IPS-18a (cell line): ENCODE measurements around the gene ISCA1.
A peak's percentile ranks its signal among the peaks of the same experiment; 100 is the strongest.
"Not testable (repeated sequence)": the region's sequence is repeated elsewhere in the genome, so short reads cannot be mapped to it uniquely, and the experiment has no call there.

ENCODE experiments used
- H3K27ac ChIP-seq: one replicate; pipeline ENCODE4 v1.5.1; 2013; ENCODE audit warnings: low read length
- H3K27me3 ChIP-seq: one replicate; pipeline ENCODE4 v1.6.1; 2013; ENCODE audit warnings: mild to moderate bottlenecking, low read length; ENCODE audit not compliant: control insufficient read depth, insufficient read depth
- H3K36me3 ChIP-seq: one replicate; pipeline ENCODE4 v1.6.1; 2013; ENCODE audit warnings: low read depth, low read length; ENCODE audit not compliant: control insufficient read depth
- H3K4me1 ChIP-seq: one replicate; pipeline ENCODE4 v1.6.1; 2013; ENCODE audit warnings: low read depth, low read length; ENCODE audit not compliant: control insufficient read depth
- H3K4me3 ChIP-seq: one replicate; pipeline ENCODE4 v1.5.1; 2013; ENCODE audit warnings: low read length
- H3K9ac ChIP-seq: one replicate; pipeline ENCODE4 v1.6.1; 2013; ENCODE audit warnings: mild to moderate bottlenecking, low read length, moderate library complexity
- H3K9me3 ChIP-seq: one replicate; pipeline ENCODE4 v1.6.1; 2013; ENCODE audit warnings: low read depth, low read length; ENCODE audit not compliant: control insufficient read depth

The ISCA1 gene

GRCh38 chr9:86308687-86309086 is 26.3 kb upstream of the ISCA1 start:
- no peak overlapping the region for H3K4me3 ChIP-seq
- H3K27ac ChIP-seq = no peak overlapping the region
- peaks cover 43% of the 10 kb centered on the region for H3K36me3 ChIP-seq
- no peaks in the 10 kb centered on the region for H3K9me3 ChIP-seq
- peaks cover 12% of the 10 kb centered on the region for H3K4me1 ChIP-seq
- H3K9ac ChIP-seq = no peak overlapping the region
- no peaks in the 10 kb centered on the region for H3K27me3 ChIP-seq

- Histone ChIP-seq H3K4me1 (peaks cover 16% of the 10 kb centered on the region), H3K9ac (peak overlapping the region; percentile 37), H3K4me3 (no peak overlapping the region), H3K27me3 (no peaks in the 10 kb centered on the region), H3K9me3 (no peaks in the 10 kb centered on the region), H3K27ac (peak overlapping the region; percentile 9), H3K36me3 (peaks cover 44% of the 10 kb centered on the region)
These were observed 21.9 kb upstream of the ISCA1 start for GRCh38 chr9:86304236-86304730.

GRCh38 chr9:86303316-86303975 is 21.1 kb upstream of the ISCA1 start:
- H3K36me3 ChIP-seq = peaks cover 44% of the 10 kb centered on the region
- peak overlapping the region; percentile 49 for H3K9ac ChIP-seq
- no peaks in the 10 kb centered on the region for H3K9me3 ChIP-seq
- H3K27me3 ChIP-seq = no peaks in the 10 kb centered on the region
- peak overlapping the region; percentile 82 for H3K27ac ChIP-seq
- no peak overlapping the region for H3K4me3 ChIP-seq
- H3K4me1 ChIP-seq = peaks cover 16% of the 10 kb centered on the region

GRCh38 chr9:86301686-86302085 is 19.3 kb upstream of the ISCA1 start:
- Histone ChIP-seq H3K9me3 (no peaks in the 10 kb centered on the region), H3K36me3 (peaks cover 48% of the 10 kb centered on the region), H3K27me3 (no peaks in the 10 kb centered on the region), H3K4me1 (peaks cover 16% of the 10 kb centered on the region), H3K4me3 (no peak overlapping the region), H3K9ac (no peak overlapping the region), H3K27ac (no peak overlapping the region)

- Histone ChIP-seq H3K27ac (no peak overlapping the region), H3K36me3 (peaks cover 52% of the 10 kb centered on the region), H3K4me1 (peaks cover 16% of the 10 kb centered on the region), H3K4me3 (no peak overlapping the region), H3K27me3 (no peaks in the 10 kb centered on the region), H3K9ac (no peak overlapping the region), H3K9me3 (no peaks in the 10 kb centered on the region)
These were observed 18.4 kb upstream of the ISCA1 start for GRCh38 chr9:86300701-86301100.

- Histone ChIP-seq H3K27me3 (no peaks in the 10 kb centered on the region), H3K4me3 (no peak overlapping the region), H3K27ac (no peak overlapping the region), H3K4me1 (peaks cover 6% of the 10 kb centered on the region), H3K36me3 (peaks cover 48% of the 10 kb centered on the region), H3K9ac (no peak overlapping the region), H3K9me3 (no peaks in the 10 kb centered on the region)
These were observed 16.5 kb upstream of the ISCA1 start for GRCh38 chr9:86298873-86299272.

- not testable (repeated sequence) for H3K9ac ChIP-seq
These were observed 8.0 kb upstream of the ISCA1 start for GRCh38 chr9:86290341-86290740.

GRCh38 chr9:86288499-86289198 is 6.3 kb upstream of the ISCA1 start:
- Histone ChIP-seq H3K4me3 (no peak overlapping the region), H3K27ac (no peak overlapping the region), H3K27me3 (peaks cover under 1% of the 10 kb centered on the region), H3K9me3 (no peaks in the 10 kb centered on the region), H3K4me1 (peaks cover 27% of the 10 kb centered on the region), H3K36me3 (no peaks in the 10 kb centered on the region), H3K9ac (no peak overlapping the region)

More at GRCh38 chr9:86290341-86290740, 8.0 kb upstream of the ISCA1 start:
- not testable (repeated sequence) for H3K27ac ChIP-seq, H3K27me3 ChIP-seq, H3K9me3 ChIP-seq, H3K36me3 ChIP-seq, H3K4me3 ChIP-seq
- peaks cover 27% of the 10 kb centered on the region for H3K4me1 ChIP-seq

GRCh38 chr9:86287013-86287412 is 4.7 kb upstream of the ISCA1 start:
- H3K4me3 ChIP-seq = peak overlapping the region; percentile 42
- H3K27ac ChIP-seq = peak overlapping the region; percentile 57
- no peaks in the 10 kb centered on the region for H3K9me3 ChIP-seq
- peak overlapping the region; percentile 68 for H3K9ac ChIP-seq
- peaks cover 11% of the 10 kb centered on the region for H3K27me3 ChIP-seq
- H3K4me1 ChIP-seq = peaks cover 32% of the 10 kb centered on the region
- H3K36me3 ChIP-seq = no peaks in the 10 kb centered on the region

- Histone ChIP-seq H3K36me3 (no peaks in the 10 kb centered on the region), H3K27me3 (peaks cover 11% of the 10 kb centered on the region), H3K9me3 (no peaks in the 10 kb centered on the region), H3K4me1 (peaks cover 32% of the 10 kb centered on the region), H3K27ac (no peak overlapping the region), H3K9ac (no peak overlapping the region), H3K4me3 (no peak overlapping the region)
These were observed 3.9 kb upstream of the ISCA1 start for GRCh38 chr9:86286278-86286677.

GRCh38 chr9:86285261-86285660 is 2.9 kb upstream of the ISCA1 start:
- H3K9ac ChIP-seq = no peak overlapping the region
- no peaks in the 10 kb centered on the region for H3K9me3 ChIP-seq
- H3K27ac ChIP-seq = no peak overlapping the region
- H3K36me3 ChIP-seq = no peaks in the 10 kb centered on the region
- peaks cover 11% of the 10 kb centered on the region for H3K27me3 ChIP-seq
- peaks cover 39% of the 10 kb centered on the region for H3K4me1 ChIP-seq
- no peak overlapping the region for H3K4me3 ChIP-seq
